CD4-positive, CD25-positive, alpha-beta regulatory T cell (primary cell): ENCODE data around the gene SMIM41. TPM values are rescaled to one million over a fixed set of nuclear protein-coding genes. Genes with fewer than 3 reads are reported as not detected.

Source experiments
- ATAC-seq, 2 donors: fragments of 150-1000 bp; cut with Tn5 transposase; one replicate each; pipeline ENCODE4 v1.10.0; 2021; ENCODE audit warnings: low read depth in 2 of 2, moderate number of reproducible peaks in 2 of 2, moderate library complexity in 1 of 2
- DNase-seq, 3 donors: peaks; one replicate each; pipeline versions ENCODE4 v3.0.0 to v3.0.0-alpha.2; 2012 to 2022; ENCODE audit warnings: mixed read lengths in 1 of 3
- H3K27ac ChIP-seq: one replicate; pipeline ENCODE4 v1.7.0; 2013; ENCODE audit warnings: mild to moderate bottlenecking, low read length; ENCODE audit not compliant: insufficient read depth, poor library complexity, severe bottlenecking
- H3K27me3 ChIP-seq: one replicate; pipeline ENCODE4 v1.7.0; 2013; ENCODE audit warnings: low read length; ENCODE audit not compliant: control insufficient read depth, insufficient read depth
- H3K36me3 ChIP-seq: one replicate; pipeline ENCODE4 v1.7.0; 2013; ENCODE audit warnings: mild to moderate bottlenecking, low read length, moderate library complexity; ENCODE audit not compliant: control insufficient read depth, insufficient read depth
- H3K4me1 ChIP-seq: 2 replicates; pipeline ENCODE4 v1.7.0; 2013; ENCODE audit warnings: mild to moderate bottlenecking, low read length; ENCODE audit not compliant: insufficient read depth, control insufficient read depth, poor library complexity, severe bottlenecking
- H3K4me3 ChIP-seq: one replicate; pipeline ENCODE4 v1.7.0; 2013; ENCODE audit warnings: low read depth, mild to moderate bottlenecking, low read length, moderate library complexity
- H3K9me3 ChIP-seq, 2 experiments: 1 replicate in 1 of 2; 2 replicates in 1 of 2; pipeline ENCODE4 v1.7.0; 2013; ENCODE audit warnings: low read length in 2 of 2, mild to moderate bottlenecking in 1 of 2, moderate library complexity in 1 of 2; ENCODE audit not compliant: control insufficient read depth in 2 of 2
- H3K27ac Mint-ChIP-seq, 3 donors: one replicate each; pipeline ENCODE4 v1.8.0; 2020 to 2022; ENCODE audit warnings: mild to moderate bottlenecking in 3 of 3, mixed read lengths in 3 of 3, moderate library complexity in 2 of 3
- H3K27me3 Mint-ChIP-seq: one replicate; pipeline ENCODE4 v1.8.0; 2022; ENCODE audit warnings: mild to moderate bottlenecking, mixed read lengths
- H3K36me3 Mint-ChIP-seq: one replicate; pipeline ENCODE4 v1.8.0; 2020; ENCODE audit warnings: mixed read lengths
- H3K4me1 Mint-ChIP-seq, 4 donors: one replicate each; pipeline ENCODE4 v1.8.0; 2020 to 2022; ENCODE audit warnings: mixed read lengths in 4 of 4, mild to moderate bottlenecking in 1 of 4
- H3K4me3 Mint-ChIP-seq, 4 donors: one replicate each; pipeline ENCODE4 v1.8.0; 2020 to 2022; ENCODE audit warnings: mild to moderate bottlenecking in 4 of 4, mixed read lengths in 4 of 4, moderate library complexity in 3 of 4
- H3K9me3 Mint-ChIP-seq, 7 donors: one replicate each; pipeline ENCODE4 v1.8.0; 2020 to 2022; ENCODE audit warnings: mixed read lengths in 7 of 7, mild to moderate bottlenecking in 3 of 7, moderate library complexity in 2 of 7
- polyA plus RNA-seq, 4 donors: library from polyadenylated mRNA; unstranded; fragments of 300-500 nt; fragmentation: Illumina TruSeq; gene quantifications; one replicate each; pipeline ENCODE4 v1.2.3, GENCODE V29; 2021
- total RNA-seq: library from RNA; stranded (reverse); gene quantifications from one replicate; pipeline ENCODE4 v1.2.3, GENCODE V29; 2022

The SMIM41 gene
- total and polyA plus RNA-seq, 5 donors from 2014 or later: 0.54 TPM; not detected in 4

DNA sequence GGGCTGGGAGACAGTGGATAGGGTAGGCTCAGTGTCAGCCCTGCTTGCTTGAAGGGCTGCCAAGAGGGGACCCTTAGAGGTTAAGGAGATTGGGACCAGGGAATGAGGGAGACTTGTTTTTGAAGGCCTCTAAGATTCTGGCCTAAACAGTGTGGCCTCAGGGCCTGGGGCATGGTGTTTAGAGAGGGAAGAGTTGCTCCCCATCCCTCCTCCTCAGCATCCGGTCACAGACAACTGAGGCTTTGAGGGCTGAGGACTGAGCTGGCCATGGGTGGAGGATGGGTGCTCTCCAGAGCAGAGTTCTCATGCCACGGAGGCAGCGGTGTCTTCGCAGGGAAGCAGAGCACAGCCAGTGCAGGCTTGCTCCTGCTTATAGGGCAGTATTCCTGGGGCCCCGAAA lies 62.9 kb downstream of the SMIM41 start:
- H3K9me3 ChIP-seq: no peaks in the 10 kb centered on the region
- Mint-ChIP-seq H3K4me3 (no peak overlapping the region), H3K36me3 (no peaks in the 10 kb centered on the region), H3K27me3 (no peaks in the 10 kb centered on the region), H3K27ac (no peak overlapping the region), H3K9me3 (peaks cover 0 to 3% (median 0%) of the 10 kb centered on the region in 7 donors), H3K4me1 (no peaks in the 10 kb centered on the region)
- H3K4me1 ChIP-seq: no peaks in the 10 kb centered on the region
- no peak for ATAC-seq
- no peak overlapping the region for H3K27ac ChIP-seq
- H3K4me3 ChIP-seq: no peak overlapping the region
- H3K27me3 ChIP-seq: no peaks in the 10 kb centered on the region
- no peak for DNase-seq
- no peaks in the 10 kb centered on the region for H3K36me3 ChIP-seq

DNA sequence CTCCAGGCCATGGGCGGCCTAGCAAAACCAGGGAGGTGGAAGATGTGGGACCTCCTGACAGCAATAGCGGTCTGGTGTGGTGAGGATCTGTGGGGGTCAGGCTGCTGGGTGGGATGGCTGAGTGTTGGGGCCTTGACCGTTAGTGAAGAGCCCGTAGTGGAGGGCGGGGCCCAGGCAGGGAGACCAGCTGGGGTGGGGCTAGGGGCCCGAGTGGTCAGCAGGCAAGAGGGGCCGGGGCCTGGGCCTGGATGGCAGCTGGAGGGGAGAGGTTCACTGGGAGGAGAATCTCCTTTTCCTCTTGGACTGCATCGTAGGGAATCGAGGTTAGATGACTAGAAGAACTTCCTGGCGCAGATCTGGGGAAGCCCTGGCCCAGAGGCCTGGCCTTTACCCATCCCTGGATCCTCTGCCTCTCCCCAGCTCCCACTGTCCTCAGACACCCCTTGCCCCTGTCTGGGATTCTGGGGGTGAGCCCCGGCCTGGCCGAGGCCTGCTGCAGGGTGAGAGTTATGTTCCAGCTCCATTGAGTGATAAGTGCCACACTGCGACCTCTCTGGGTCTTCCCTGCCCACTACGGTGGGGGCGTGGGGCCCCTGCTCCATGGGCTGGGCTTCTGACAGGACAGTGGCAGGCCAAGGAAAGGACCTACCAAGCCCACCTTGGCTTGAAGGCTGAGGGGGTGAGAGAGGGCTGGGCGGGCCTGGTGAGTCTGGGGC lies 65.2 kb downstream of the SMIM41 start:
- Mint-ChIP-seq H3K9me3 (peaks cover 0 to 3% (median 0%) of the 10 kb centered on the region in 7 donors), H3K27me3 (no peaks in the 10 kb centered on the region), H3K4me1 (no peaks in the 10 kb centered on the region), H3K36me3 (no peaks in the 10 kb centered on the region), H3K27ac (no peak overlapping the region), H3K4me3 (no peak overlapping the region)
- Histone ChIP-seq H3K27me3 (no peaks in the 10 kb centered on the region), H3K9me3 (no peaks in the 10 kb centered on the region), H3K4me3 (no peak overlapping the region), H3K36me3 (no peaks in the 10 kb centered on the region), H3K4me1 (no peaks in the 10 kb centered on the region), H3K27ac (no peak overlapping the region)
- DNase-seq (no peak), ATAC-seq (no peak)

DNA sequence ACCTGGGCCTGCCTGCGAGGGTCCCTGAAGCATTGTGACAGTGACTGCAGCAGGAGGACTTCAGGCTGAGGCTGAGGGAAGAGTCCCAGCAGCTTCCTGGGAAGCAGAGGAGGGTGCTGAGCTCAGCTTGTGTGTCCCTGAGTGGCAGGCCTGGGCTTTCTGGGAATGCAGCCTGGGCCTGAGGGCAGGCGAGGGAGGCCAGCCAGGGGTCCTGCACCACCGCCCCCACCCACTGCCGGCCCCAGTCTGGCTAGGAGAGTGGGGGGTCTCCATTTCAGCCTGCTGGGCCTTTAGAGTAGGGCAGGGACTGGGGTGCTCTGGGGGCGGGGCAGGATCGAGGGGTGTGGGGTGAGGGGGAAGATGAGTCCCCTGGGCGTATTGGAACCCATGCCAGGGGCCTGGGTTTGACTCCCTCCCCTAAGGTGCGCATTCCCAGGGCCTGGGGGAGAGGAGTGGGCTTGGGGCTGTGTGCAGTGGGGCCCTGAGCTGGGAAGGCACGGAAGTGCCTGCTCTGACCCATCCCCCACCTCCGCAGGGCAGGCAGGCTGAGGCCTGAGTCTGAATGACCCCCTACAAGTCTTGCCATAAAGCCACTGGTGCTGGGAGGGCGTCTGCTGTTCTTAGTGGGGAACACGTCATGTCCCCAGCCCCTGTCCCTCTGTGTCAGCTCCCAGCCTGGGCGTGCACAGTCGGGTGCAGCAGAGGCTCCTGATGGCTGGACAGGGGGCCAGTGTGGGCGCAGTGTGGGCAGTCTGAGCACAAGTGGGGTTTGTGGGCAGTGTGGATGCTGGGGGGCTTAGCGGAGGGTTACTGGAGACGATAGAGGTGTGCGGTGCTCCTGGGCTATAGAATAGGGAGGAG lies 66.0 kb downstream of the SMIM41 start:
- H3K27me3 Mint-ChIP-seq: no peaks in the 10 kb centered on the region
- H3K4me3 Mint-ChIP-seq: no peak overlapping the region
- H3K4me1 ChIP-seq: no peaks in the 10 kb centered on the region
- H3K27ac Mint-ChIP-seq: no peak overlapping the region
- no peak overlapping the region for H3K27ac ChIP-seq
- no peak for ATAC-seq
- no peaks in the 10 kb centered on the region for H3K27me3 ChIP-seq
- no peak for DNase-seq
- peaks cover 0 to 3% (median 0%) of the 10 kb centered on the region in 7 donors for H3K9me3 Mint-ChIP-seq
- no peaks in the 10 kb centered on the region for H3K36me3 ChIP-seq
- H3K4me3 ChIP-seq: no peak overlapping the region
- no peaks in the 10 kb centered on the region for H3K4me1 Mint-ChIP-seq
- no peaks in the 10 kb centered on the region for H3K9me3 ChIP-seq
- no peaks in the 10 kb centered on the region for H3K36me3 Mint-ChIP-seq

DNA sequence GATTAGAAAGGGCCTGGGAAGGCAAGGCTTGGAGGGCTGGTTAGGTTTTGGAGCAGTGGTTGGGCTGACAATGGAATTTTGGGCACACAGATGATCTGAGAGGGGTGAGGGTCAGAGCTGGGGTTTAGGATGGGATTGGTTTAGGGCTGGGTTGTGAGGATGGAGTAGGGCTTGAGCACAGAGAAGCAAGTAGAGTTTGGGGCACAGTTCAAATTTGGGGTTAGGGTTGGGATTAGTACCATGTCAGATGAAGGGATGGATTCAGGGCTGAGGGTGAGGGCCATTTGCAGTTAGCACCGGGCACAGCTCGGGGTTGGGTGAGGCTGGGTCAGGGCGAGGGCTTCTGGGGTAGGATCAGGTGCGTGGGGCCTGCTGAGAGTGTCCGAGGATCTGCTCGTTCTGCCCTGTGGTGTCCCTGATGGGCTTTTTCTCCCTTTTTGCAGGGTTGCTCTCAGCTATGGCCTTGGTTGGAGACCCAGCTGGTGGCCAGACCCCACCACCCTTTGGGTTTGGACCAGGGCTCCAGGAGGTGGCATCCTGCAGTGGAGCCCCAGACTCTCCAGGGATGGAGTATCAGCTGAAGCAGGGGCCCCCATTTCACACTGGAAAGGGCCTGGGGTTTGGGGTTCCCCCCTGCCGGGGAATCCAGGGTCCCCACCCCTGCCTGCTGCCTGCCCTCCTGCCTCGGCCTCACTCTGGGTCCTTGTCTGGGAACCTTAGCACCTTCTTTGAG lies 66.8 kb downstream of the SMIM41 start:
- Mint-ChIP-seq H3K9me3 (peaks cover 0 to 3% (median 0%) of the 10 kb centered on the region in 7 donors), H3K27ac (peak overlapping the region in 1 of 3 donors; percentile 79)
- ATAC-seq: no peak

DNA sequence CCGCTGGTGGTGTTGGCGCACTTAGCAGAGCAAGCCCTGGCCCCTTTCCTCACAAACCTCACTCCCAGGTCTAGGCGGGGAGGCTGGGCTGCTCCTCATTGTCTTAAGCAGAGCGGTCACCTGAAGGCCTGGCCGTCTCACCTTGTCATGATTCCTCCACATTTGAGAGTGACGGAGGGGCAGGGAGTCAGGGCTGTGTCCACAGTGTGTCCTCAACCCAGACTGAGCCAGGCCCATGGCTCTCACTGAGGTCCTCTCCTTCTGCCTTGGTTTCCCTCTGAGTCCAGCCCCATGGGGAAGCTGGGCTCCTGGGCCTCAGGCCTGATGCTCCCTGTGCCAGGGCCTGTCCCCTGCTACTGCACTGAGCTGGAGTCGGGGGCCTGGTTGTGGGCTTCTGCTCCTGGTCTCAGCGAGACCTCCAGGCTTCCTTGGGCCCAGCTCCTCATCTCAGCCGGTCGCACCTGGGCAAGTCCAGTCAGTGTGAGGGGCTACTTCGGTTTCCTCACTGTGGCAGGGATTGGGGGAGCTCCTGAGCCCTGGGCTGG lies 67.4 kb downstream of the SMIM41 start:
- H3K36me3 Mint-ChIP-seq: no peaks in the 10 kb centered on the region
- peaks cover 0 to 10% (median 5%) of the 10 kb centered on the region in 4 donors for H3K4me1 Mint-ChIP-seq
- H3K27ac ChIP-seq: no peak overlapping the region
- no peak overlapping the region for H3K27ac Mint-ChIP-seq
- H3K27me3 Mint-ChIP-seq: peaks cover 10% of the 10 kb centered on the region
- H3K4me1 ChIP-seq: peaks cover 2% of the 10 kb centered on the region
- H3K4me3 Mint-ChIP-seq: no peak overlapping the region
- H3K9me3 Mint-ChIP-seq: peaks cover 0 to 3% (median 0%) of the 10 kb centered on the region in 7 donors
- DNase-seq: no peak
- H3K27me3 ChIP-seq: no peaks in the 10 kb centered on the region
- no peak for ATAC-seq
- no peaks in the 10 kb centered on the region for H3K9me3 ChIP-seq
- no peak overlapping the region for H3K4me3 ChIP-seq
- H3K36me3 ChIP-seq: no peaks in the 10 kb centered on the region

More for the DNA sequence above, 66.8 kb downstream of the SMIM41 start:
- Histone ChIP-seq H3K4me1 (no peaks in the 10 kb centered on the region), H3K27ac (no peak overlapping the region), H3K36me3 (no peaks in the 10 kb centered on the region), H3K9me3 (no peaks in the 10 kb centered on the region), H3K27me3 (no peaks in the 10 kb centered on the region), H3K4me3 (no peak overlapping the region)
- Mint-ChIP-seq H3K36me3 (no peaks in the 10 kb centered on the region), H3K4me3 (no peak overlapping the region), H3K27me3 (peaks cover 4% of the 10 kb centered on the region), H3K4me1 (peaks cover 0 to 3% (median under 1%) of the 10 kb centered on the region in 4 donors)
- DNase-seq: no peak

DNA sequence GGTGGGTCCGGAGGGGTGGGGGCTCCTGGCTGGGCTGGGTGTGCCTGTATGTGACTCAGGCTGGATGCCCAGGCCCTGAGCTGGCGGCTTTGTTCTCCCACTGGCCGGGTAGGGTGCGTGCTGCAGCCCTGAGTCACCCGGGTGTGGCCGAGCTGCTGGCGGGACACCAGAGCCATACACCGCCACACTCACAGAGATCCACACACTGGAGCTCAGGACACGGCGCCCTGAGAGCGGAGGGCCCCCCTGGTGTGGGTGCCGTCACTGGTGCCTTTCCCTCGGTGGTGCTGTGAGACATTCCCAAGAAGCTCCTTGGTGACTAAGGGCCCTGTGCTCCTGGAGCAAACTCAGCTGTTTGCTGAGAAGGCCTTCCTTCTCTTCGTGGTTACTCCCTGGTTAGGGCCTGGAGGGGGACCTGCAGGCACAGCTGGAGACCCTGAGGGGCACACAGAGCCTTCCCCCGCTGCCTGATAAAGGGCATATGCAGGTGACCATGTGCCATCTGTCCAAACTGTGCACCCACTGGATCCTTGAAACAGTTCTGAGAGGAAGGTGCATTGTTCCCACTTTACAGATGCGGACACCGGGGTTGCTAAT lies 68.0 kb downstream of the SMIM41 start:
- Histone ChIP-seq H3K9me3 (no peaks in the 10 kb centered on the region), H3K27me3 (no peaks in the 10 kb centered on the region), H3K4me1 (peaks cover 6% of the 10 kb centered on the region), H3K27ac (no peak overlapping the region), H3K36me3 (no peaks in the 10 kb centered on the region), H3K4me3 (no peak overlapping the region)
- Mint-ChIP-seq H3K9me3 (peaks cover 0 to 3% (median 0%) of the 10 kb centered on the region in 7 donors), H3K27ac (no peak overlapping the region), H3K27me3 (peaks cover 10% of the 10 kb centered on the region), H3K4me1 (peaks cover 0 to 10% (median 5%) of the 10 kb centered on the region in 4 donors), H3K4me3 (no peak overlapping the region), H3K36me3 (no peaks in the 10 kb centered on the region)
- DNase-seq (no peak), ATAC-seq (peak in 1 of 2 donors; percentile 10)

DNA sequence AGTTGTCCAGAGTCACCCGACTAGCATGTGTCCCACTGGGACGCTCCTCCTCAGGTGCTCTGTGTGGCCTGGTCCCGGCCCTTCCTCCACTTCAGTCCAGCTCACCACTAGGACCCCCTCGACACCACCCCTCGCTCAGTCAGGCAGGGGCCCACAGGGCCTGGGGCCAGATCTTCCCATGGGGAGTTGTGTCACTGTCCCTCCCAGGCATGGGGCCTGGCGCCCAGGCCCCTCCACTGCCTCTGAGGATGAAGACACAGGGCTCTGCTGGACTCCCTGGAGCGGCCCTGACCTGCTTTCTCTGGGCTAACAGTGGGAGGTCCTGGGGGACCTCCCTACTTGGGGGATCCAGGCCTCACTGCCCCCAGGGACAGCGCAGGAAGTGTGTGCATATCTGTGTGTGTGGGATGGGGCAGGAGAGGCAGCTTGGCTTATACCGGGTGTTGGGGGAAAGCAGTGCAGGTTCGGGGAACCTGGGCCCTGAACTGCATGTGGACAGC lies 68.5 kb downstream of the SMIM41 start:
- H3K4me1 Mint-ChIP-seq: peaks cover 0 to 10% (median 6%) of the 10 kb centered on the region in 4 donors
- H3K4me3 Mint-ChIP-seq: no peak overlapping the region
- peaks cover 0 to 3% (median 0%) of the 10 kb centered on the region in 7 donors for H3K9me3 Mint-ChIP-seq
- Histone ChIP-seq H3K4me1 (peaks cover 8% of the 10 kb centered on the region), H3K27ac (no peak overlapping the region), H3K9me3 (no peaks in the 10 kb centered on the region), H3K36me3 (no peaks in the 10 kb centered on the region), H3K4me3 (no peak overlapping the region), H3K27me3 (no peaks in the 10 kb centered on the region)
- no peak for DNase-seq
- H3K27ac Mint-ChIP-seq: no peak overlapping the region
- no peak for ATAC-seq
- H3K36me3 Mint-ChIP-seq: no peaks in the 10 kb centered on the region
- H3K27me3 Mint-ChIP-seq: peaks cover 10% of the 10 kb centered on the region
